Measurements from ENCODE around the gene RIMBP2. TPM values are rescaled to one million over a fixed set of nuclear protein-coding genes. Genes with fewer than 3 reads are reported as not detected.

RIMBP2 gene
- total RNA-seq = 1 to 10 TPM; 1.5 to 5.3 (median 2.7) TPM

GRCh38 chr12:130715998-130716968, at the start of gene RIMBP2:
RIMBP2 (minus strand) TSS chr12:130716299; CDS start chr12:130479013, 237,286 bp downstream.
- peak within 1 kb of the TSS; percentile 2 for H3K4me3 ChIP-seq (ENCODE audit: low read depth, poor library complexity, severe bottlenecking)
- WGBS, 2 donors = 2 to 3% methylated on average over 33 to 35 of the region's 35 CpGs
- peak; percentile 29 to 84 for DNase-seq (ENCODE audit: low spot score in 2 of 2)
- intact Hi-C loops (cut with DNase I; ENCODE audit: low total_unique reads) = no loop called here
- TF ChIP-seq POLR2A (IDR thresholded peaks at IDR 0.05) (no peak), CTCF (IDR thresholded peaks at IDR 0.05) (no peak)

DNA sequence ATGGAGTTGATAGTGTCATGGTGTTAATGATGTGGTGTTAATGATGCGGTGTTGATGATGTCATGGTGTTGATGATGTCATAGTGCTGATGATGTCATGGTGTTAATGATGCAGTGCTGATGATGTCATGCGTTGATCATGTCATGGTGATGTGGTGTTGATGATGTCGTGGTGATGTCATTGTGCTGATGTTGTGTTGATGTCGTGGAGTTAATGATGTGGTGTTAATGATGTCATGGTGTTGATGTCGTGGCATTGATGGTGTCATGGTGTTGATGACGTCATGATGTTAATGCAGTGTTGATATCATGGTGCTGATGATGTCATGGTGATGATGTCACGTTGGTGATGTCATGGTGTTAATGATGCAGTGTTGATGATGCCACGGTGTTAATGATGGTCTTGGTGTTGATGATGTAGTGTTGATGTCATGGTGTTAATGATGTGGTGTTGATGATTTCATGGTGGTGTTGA, 49.1 kb upstream of the RIMBP2 start:
- no peak for DNase-seq (ENCODE audit: low spot score in 2 of 2)
- intact Hi-C loops (cut with DNase I; ENCODE audit: low total_unique reads) = loop anchor here (10.0 kb wide), 1 partner anchor 50 kb away; no protein-coding TSS in a partner anchor
- no peak overlapping the region for H3K4me3 ChIP-seq (ENCODE audit: low read depth, poor library complexity, severe bottlenecking)
- WGBS, 2 donors = 91 to 95% methylated on average over 8 of the region's 8 CpGs
- TF ChIP-seq POLR2A (IDR thresholded peaks at IDR 0.05) (no peak), CTCF (IDR thresholded peaks at IDR 0.05) (peak in 1 of 3 donors; percentile 95)

- DNase-seq (ENCODE audit: low spot score in 2 of 2) = no peak
- intact Hi-C loops (cut with DNase I; ENCODE audit: low total_unique reads) = loop anchor here (10.0 kb wide), 1 partner anchor 50 kb away; no protein-coding TSS in a partner anchor
- peak in 1 of 3 donors; percentile 80 for TF ChIP-seq CTCF (IDR thresholded peaks at IDR 0.05)
- no peak for TF ChIP-seq POLR2A (IDR thresholded peaks at IDR 0.05)
- 84 to 95% methylated on average over 14 of the region's 14 CpGs for WGBS, 2 donors
- H3K4me3 ChIP-seq (ENCODE audit: low read depth, poor library complexity, severe bottlenecking) = no peak overlapping the region
Observed at GRCh38 chr12:130764475-130765185, 48.5 kb upstream of the RIMBP2 start.

GRCh38 chr12:130764073-130764472, 48.0 kb upstream of the RIMBP2 start:
- 95 to 97% methylated on average over 4 of the region's 4 CpGs for WGBS, 2 donors
- TF ChIP-seq CTCF (IDR thresholded peaks at IDR 0.05) = no peak
- no peak for TF ChIP-seq POLR2A (IDR thresholded peaks at IDR 0.05)
- intact Hi-C loops (cut with DNase I; ENCODE audit: low total_unique reads) = loop anchor here (10.0 kb wide), 1 partner anchor 51 kb away; no protein-coding TSS in a partner anchor
- no peak for DNase-seq (ENCODE audit: low spot score in 2 of 2)
- no peak overlapping the region for H3K4me3 ChIP-seq (ENCODE audit: low read depth, poor library complexity, severe bottlenecking)

GRCh38 chr12:130762319-130762675, 46.2 kb upstream of the RIMBP2 start:
- TF ChIP-seq CTCF (IDR thresholded peaks at IDR 0.05) = no peak
- TF ChIP-seq POLR2A (IDR thresholded peaks at IDR 0.05) = no peak
- 57 to 76% methylated on average over 10 of the region's 10 CpGs for WGBS, 2 donors
- no peak for DNase-seq (ENCODE audit: low spot score in 2 of 2)
- intact Hi-C loops (cut with DNase I; ENCODE audit: low total_unique reads) = loop anchor here (10.0 kb wide), 1 partner anchor 53 kb away; no protein-coding TSS in a partner anchor
- no peak overlapping the region for H3K4me3 ChIP-seq (ENCODE audit: low read depth, poor library complexity, severe bottlenecking)

All from lower leg skin (tissue), 4 donors.